Transverse colon (tissue), 4 donors: ENCODE results near the gene FNBP1.

Experiments
- CTCF ChIP-seq, 5 experiments: fragments of 200-600 bp in 3 of 5; fragments of 450-650 bp in 2 of 5; sonication (generic) in 3 of 5; IDR thresholded peaks; 1 replicate in 2 of 5; 2 replicates in 3 of 5; pipeline ENCODE4 v1.5.1; 2016 to 2017; ENCODE audit warnings: antibody characterized with exemption in 5 of 5, inconsistent platforms in 3 of 5, mild to moderate bottlenecking in 2 of 5, moderate library complexity in 1 of 5
- POLR2A ChIP-seq: fragments of 450-650 bp; IDR thresholded peaks from one replicate; pipeline ENCODE4 v1.6.1; 2016; ENCODE audit warnings: antibody characterized with exemption, mild to moderate bottlenecking, moderate library complexity
- POLR2AphosphoS5 ChIP-seq, 3 donors: sonication (generic); formaldehyde crosslinking; IDR thresholded peaks; one replicate each; pipeline ENCODE4 v1.6.1; 2016; ENCODE audit warnings: antibody characterized with exemption in 3 of 3

GRCh38 chr9:130060296-130060695 is 17.3 kb upstream of the FNBP1 start:
- no peak for TF ChIP-seq CTCF (IDR thresholded peaks at IDR 0.05)
- TF ChIP-seq POLR2A, result no peak
- no peak for TF ChIP-seq POLR2AphosphoS5 (IDR thresholded peaks at IDR 0.05)
